SK-N-MC (cell line): ENCODE measurements around the gene DNAH14.
A peak's percentile ranks its signal among the peaks of the same experiment; 100 is the strongest.

ENCODE experiments used
- DNase-seq: peaks from one replicate; pipeline ENCODE4 v3.0.0-alpha.2; 2011; ENCODE audit warnings: low read depth, low spot score
- H3K27ac ChIP-seq: fragments of 200-600 bp; sonication (generic); 2 replicates; pipeline ENCODE4 v1.5.1; 2016; ENCODE audit warnings: mixed run types
- H3K36me3 ChIP-seq: fragments of 200-600 bp; sonication (generic); 2 replicates; pipeline ENCODE4 v1.6.1; 2017; ENCODE audit warnings: antibody characterized with exemption, low read length, mixed read lengths; ENCODE audit not compliant: insufficient read depth
- H3K4me3 ChIP-seq: fragments of 200-600 bp; sonication (generic); 2 replicates; pipeline ENCODE4 v1.5.1; 2016
- H3K9ac ChIP-seq: fragments of 200-600 bp; sonication (generic); 2 replicates; pipeline ENCODE4 v1.8.0; 2017; ENCODE audit warnings: mixed run types, mixed read lengths; ENCODE audit not compliant: insufficient read length
- H3K9me3 ChIP-seq: fragments of 200-600 bp; sonication (generic); 2 replicates; pipeline ENCODE4 v1.6.1; 2017; ENCODE audit warnings: low read depth, mild to moderate bottlenecking, antibody characterized with exemption, low read length, moderate library complexity, mixed read lengths
- EZH2 ChIP-seq: fragments of 200-600 bp; sonication (generic); IDR thresholded peaks from one replicate; pipeline ENCODE4 v1.6.1; 2017; ENCODE audit warnings: antibody characterized with exemption
- FOXP2 ChIP-seq: optimal IDR thresholded peaks from 2 replicates; pipeline ENCODE3; 2011; ENCODE audit warnings: mild to moderate bottlenecking, moderate library complexity; ENCODE audit not compliant: insufficient read depth; ENCODE audit errors: extremely low read length, control extremely low read depth
- POLR2AphosphoS5 ChIP-seq: IDR thresholded peaks from 2 replicates; pipeline ENCODE4 v1.6.1; 2012; ENCODE audit warnings: mild to moderate bottlenecking, low read depth, low read length, borderline replicate concordance

Gene DNAH14

GRCh38 chr1:225427235-225428067 is 498.0 kb downstream of the DNAH14 start, which contains the start of gene LBR:
TSS of gene LBR (minus strand) at chr1:225428038. CDS start at chr1:225424075, 3,963 bp downstream.
- TF ChIP-seq FOXP2 (no peak), POLR2AphosphoS5 (0 out of 2 replicates have a peak, but pooled peaks have one; percentile 9), EZH2 (no peak)
- no peak for DNase-seq
- Histone ChIP-seq H3K9ac (peak within 1 kb of the TSS; percentile 93), H3K36me3 (peaks cover 6% of the 10 kb centered on the region), H3K27ac (peak within 1 kb of the TSS; percentile 93), H3K9me3 (no peaks in the 10 kb centered on the region), H3K4me3 (peak within 1 kb of the TSS; percentile 96)

- TF ChIP-seq POLR2AphosphoS5 (peak; percentile 78), EZH2 (no peak)
- Histone ChIP-seq H3K4me3 (peak overlapping the region; percentile 96), H3K9ac (peak overlapping the region; percentile 93), H3K27ac (peak overlapping the region; percentile 93), H3K36me3 (no peaks in the 10 kb centered on the region), H3K9me3 (no peaks in the 10 kb centered on the region)
- DNase-seq: no peak
Measured at GRCh38 chr1:225428068-225428880, 498.8 kb downstream of the DNAH14 start.

GRCh38 chr1:225428881-225429455 is 499.5 kb downstream of the DNAH14 start:
- H3K27ac ChIP-seq: peak overlapping the region; percentile 93
- H3K9me3 ChIP-seq: no peaks in the 10 kb centered on the region
- no peaks in the 10 kb centered on the region for H3K36me3 ChIP-seq
- no peak for TF ChIP-seq POLR2AphosphoS5
- TF ChIP-seq EZH2: no peak
- no peak for TF ChIP-seq FOXP2
- no peak for DNase-seq
- peak overlapping the region; percentile 92 for H3K9ac ChIP-seq
- H3K4me3 ChIP-seq: peak overlapping the region; percentile 96

GRCh38 chr1:225430301-225430700 is 500.8 kb downstream of the DNAH14 start:
- no peak for DNase-seq
- Histone ChIP-seq H3K36me3 (no peaks in the 10 kb centered on the region), H3K9me3 (no peaks in the 10 kb centered on the region), H3K27ac (no peak overlapping the region), H3K9ac (no peak overlapping the region), H3K4me3 (no peak overlapping the region)
- TF ChIP-seq POLR2AphosphoS5: no peak
- no peak for TF ChIP-seq EZH2
- no peak for TF ChIP-seq FOXP2

GRCh38 chr1:225431081-225431863 is 501.8 kb downstream of the DNAH14 start:
- Histone ChIP-seq H3K9ac (no peak overlapping the region), H3K9me3 (no peaks in the 10 kb centered on the region), H3K4me3 (no peak overlapping the region), H3K27ac (no peak overlapping the region), H3K36me3 (no peaks in the 10 kb centered on the region)
- DNase-seq: no peak
- no peak for TF ChIP-seq POLR2AphosphoS5
- TF ChIP-seq FOXP2: no peak
- no peak for TF ChIP-seq EZH2

- DNase-seq: no peak
- TF ChIP-seq FOXP2: no peak
- TF ChIP-seq EZH2: no peak
- no peak for TF ChIP-seq POLR2AphosphoS5
- H3K4me3 ChIP-seq: no peak overlapping the region
- no peak overlapping the region for H3K27ac ChIP-seq
- no peaks in the 10 kb centered on the region for H3K36me3 ChIP-seq
- H3K9ac ChIP-seq: no peak overlapping the region
- H3K9me3 ChIP-seq: no peaks in the 10 kb centered on the region
Measured at GRCh38 chr1:225434046-225434445, 504.6 kb downstream of the DNAH14 start.

GRCh38 chr1:225435076-225435475 is 505.6 kb downstream of the DNAH14 start:
- H3K36me3 ChIP-seq: no peaks in the 10 kb centered on the region
- H3K9ac ChIP-seq: no peak overlapping the region
- DNase-seq: no peak
- H3K27ac ChIP-seq: no peak overlapping the region
- H3K4me3 ChIP-seq: no peak overlapping the region
- H3K9me3 ChIP-seq: no peaks in the 10 kb centered on the region
- TF ChIP-seq EZH2 (no peak), FOXP2 (no peak), POLR2AphosphoS5 (no peak)
